Astrocyte (in vitro differentiated cells and primary cell): ENCODE measurements around the gene FILIP1L.

Experiments
- EZH2 ChIP-seq: IDR thresholded peaks from 2 replicates; pipeline ENCODE4 v1.6.1; 2012; ENCODE audit warnings: mild to moderate bottlenecking, low read length, inconsistent platforms; ENCODE audit not compliant: insufficient read depth
- TF ChIP-seq, protein P1 (sequence below): IDR thresholded peaks from 2 replicates; pipeline ENCODE4 v1.5.1; 2011; ENCODE audit warnings: low read depth, mild to moderate bottlenecking, inconsistent platforms, low read length, moderate library complexity; ENCODE audit not compliant: insufficient read depth

DNA sequence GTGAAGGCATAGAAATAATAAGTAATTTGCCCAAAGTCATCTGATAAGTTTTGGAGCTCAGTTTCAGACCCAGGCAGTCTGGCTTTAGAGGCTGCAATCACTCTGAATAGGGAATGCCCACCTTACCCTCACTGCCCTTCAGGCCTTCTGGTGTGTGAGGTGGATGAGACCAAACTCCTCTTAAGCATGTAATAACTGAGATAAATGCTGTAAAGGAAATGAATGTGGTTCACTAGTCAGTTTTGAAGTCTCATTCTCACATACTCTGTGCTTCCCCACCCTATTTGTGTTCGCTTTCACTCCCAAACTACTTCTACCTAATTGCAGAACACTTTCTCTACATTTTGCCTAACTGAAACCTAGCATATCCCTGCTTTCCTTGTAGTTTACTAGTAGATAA, 144.1 kb downstream of the FILIP1L start:
- TF ChIP-seq, protein P1, sequence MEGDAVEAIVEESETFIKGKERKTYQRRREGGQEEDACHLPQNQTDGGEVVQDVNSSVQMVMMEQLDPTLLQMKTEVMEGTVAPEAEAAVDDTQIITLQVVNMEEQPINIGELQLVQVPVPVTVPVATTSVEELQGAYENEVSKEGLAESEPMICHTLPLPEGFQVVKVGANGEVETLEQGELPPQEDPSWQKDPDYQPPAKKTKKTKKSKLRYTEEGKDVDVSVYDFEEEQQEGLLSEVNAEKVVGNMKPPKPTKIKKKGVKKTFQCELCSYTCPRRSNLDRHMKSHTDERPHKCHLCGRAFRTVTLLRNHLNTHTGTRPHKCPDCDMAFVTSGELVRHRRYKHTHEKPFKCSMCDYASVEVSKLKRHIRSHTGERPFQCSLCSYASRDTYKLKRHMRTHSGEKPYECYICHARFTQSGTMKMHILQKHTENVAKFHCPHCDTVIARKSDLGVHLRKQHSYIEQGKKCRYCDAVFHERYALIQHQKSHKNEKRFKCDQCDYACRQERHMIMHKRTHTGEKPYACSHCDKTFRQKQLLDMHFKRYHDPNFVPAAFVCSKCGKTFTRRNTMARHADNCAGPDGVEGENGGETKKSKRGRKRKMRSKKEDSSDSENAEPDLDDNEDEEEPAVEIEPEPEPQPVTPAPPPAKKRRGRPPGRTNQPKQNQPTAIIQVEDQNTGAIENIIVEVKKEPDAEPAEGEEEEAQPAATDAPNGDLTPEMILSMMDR: no peak
- no peak for TF ChIP-seq EZH2
